Neural cell (in vitro differentiated cells): ENCODE measurements around the gene KRT78.

Experiments
- CTCF ChIP-seq: fragments of 450-650 bp; IDR thresholded peaks from 2 replicates; pipeline ENCODE4 v1.5.1; 2014; ENCODE audit warnings: antibody characterized with exemption, mild to moderate bottlenecking, moderate library complexity; ENCODE audit not compliant: poor library complexity, severe bottlenecking
- EP300 ChIP-seq: fragments of 450-650 bp; conservative IDR thresholded peaks from 2 replicates; pipeline ENCODE4 v1.6.1; 2014; ENCODE audit warnings: antibody characterized with exemption, mild to moderate bottlenecking, moderate library complexity; ENCODE audit not compliant: poor library complexity, severe bottlenecking
- EZH2 ChIP-seq: fragments of 200-600, 300-800 bp; shearing (Covaris generic), sonication (generic); IDR thresholded peaks from 2 replicates; pipeline ENCODE4 v1.6.1; 2014; ENCODE audit warnings: antibody characterized with exemption, low read length, borderline replicate concordance, mild to moderate bottlenecking; ENCODE audit not compliant: insufficient read depth, poor library complexity, severe bottlenecking
- POLR2AphosphoS5 ChIP-seq: IDR thresholded peaks from 2 replicates; pipeline ENCODE4 v1.6.1; 2012
- RAD21 ChIP-seq: fragments of 450-650 bp; conservative IDR thresholded peaks from 2 replicates; pipeline ENCODE4 v1.6.1; 2014; ENCODE audit warnings: antibody characterized with exemption, mild to moderate bottlenecking, moderate library complexity
- REST ChIP-seq: IDR thresholded peaks from 2 replicates; pipeline ENCODE4 v1.6.1; 2012; ENCODE audit warnings: borderline replicate concordance
- TAF1 ChIP-seq: IDR thresholded peaks from 2 replicates; pipeline ENCODE4 v1.6.1; 2012; ENCODE audit warnings: low read depth

DNA sequence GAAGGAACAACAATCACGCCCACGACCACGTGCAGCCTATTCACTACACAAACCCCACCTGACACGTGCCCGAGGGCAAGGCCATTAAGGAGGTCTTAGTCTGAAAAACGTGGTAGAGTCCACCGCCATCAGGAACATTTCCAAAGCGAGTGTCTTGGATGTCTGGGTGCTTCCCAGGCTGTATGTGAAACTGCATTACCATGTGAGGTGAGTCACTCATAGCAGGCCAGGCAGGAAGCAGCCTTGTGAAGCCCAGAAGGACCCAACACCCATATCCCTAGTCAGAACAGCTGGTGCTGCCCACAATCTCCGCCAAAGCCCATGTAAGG lies 11.4 kb downstream of the KRT78 start:
- TF ChIP-seq EZH2 (no peak), CTCF (no peak), REST (no peak), TAF1 (no peak), EP300 (no peak), POLR2AphosphoS5 (no peak), RAD21 (no peak)
